GM12873 (cell line): ENCODE measurements around the gene RAPGEF5.

ENCODE experiments used
- TF ChIP-seq, protein P1 (sequence below): IDR thresholded peaks from 2 replicates; pipeline ENCODE4 v1.5.1; 2012; ENCODE audit warnings: low read depth, mild to moderate bottlenecking, moderate library complexity, low read length, control low read depth; ENCODE audit not compliant: insufficient read depth; ENCODE audit errors: missing control alignments

RAPGEF5 gene

DNA sequence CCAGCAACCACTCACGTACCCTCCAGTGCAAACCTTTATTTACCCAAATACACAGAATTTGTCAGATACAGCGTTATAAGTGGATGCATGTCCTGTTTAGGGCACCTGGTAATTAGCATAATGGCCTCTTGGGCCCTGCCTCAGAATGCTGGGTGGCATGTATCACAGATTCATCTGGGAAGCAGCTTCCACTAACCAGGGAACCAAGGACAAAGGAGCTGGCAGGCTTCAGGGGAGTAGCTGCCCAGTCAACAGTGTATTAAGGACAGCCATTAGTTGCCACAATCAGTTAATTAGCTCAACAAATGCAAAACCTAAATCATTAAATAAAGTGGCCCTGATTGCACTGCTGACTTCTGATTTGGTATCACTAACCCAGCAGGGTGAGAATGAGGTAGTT lies 105.7 kb downstream of the RAPGEF5 start:
- TF ChIP-seq, protein P1, sequence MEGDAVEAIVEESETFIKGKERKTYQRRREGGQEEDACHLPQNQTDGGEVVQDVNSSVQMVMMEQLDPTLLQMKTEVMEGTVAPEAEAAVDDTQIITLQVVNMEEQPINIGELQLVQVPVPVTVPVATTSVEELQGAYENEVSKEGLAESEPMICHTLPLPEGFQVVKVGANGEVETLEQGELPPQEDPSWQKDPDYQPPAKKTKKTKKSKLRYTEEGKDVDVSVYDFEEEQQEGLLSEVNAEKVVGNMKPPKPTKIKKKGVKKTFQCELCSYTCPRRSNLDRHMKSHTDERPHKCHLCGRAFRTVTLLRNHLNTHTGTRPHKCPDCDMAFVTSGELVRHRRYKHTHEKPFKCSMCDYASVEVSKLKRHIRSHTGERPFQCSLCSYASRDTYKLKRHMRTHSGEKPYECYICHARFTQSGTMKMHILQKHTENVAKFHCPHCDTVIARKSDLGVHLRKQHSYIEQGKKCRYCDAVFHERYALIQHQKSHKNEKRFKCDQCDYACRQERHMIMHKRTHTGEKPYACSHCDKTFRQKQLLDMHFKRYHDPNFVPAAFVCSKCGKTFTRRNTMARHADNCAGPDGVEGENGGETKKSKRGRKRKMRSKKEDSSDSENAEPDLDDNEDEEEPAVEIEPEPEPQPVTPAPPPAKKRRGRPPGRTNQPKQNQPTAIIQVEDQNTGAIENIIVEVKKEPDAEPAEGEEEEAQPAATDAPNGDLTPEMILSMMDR, result no peak

DNA sequence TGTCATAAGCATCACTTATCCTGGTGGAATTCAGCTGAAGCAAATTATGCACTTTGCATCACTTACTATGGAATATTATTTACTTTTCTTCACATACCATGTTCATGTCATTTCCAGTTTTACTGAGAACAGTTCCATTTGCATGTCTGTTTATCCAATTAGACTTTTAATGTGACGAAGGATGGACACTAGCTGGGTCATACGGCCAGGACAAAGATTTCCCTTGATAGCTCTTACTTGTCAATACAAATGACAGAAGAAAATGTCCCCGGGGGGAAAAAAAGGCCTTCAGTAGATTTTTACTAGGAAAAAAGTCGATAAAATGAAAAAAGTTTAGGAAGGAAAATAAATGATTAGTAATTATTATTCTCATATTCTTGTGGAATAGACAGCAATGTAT lies 106.6 kb downstream of the RAPGEF5 start:
- TF ChIP-seq, protein P1, result no peak

DNA sequence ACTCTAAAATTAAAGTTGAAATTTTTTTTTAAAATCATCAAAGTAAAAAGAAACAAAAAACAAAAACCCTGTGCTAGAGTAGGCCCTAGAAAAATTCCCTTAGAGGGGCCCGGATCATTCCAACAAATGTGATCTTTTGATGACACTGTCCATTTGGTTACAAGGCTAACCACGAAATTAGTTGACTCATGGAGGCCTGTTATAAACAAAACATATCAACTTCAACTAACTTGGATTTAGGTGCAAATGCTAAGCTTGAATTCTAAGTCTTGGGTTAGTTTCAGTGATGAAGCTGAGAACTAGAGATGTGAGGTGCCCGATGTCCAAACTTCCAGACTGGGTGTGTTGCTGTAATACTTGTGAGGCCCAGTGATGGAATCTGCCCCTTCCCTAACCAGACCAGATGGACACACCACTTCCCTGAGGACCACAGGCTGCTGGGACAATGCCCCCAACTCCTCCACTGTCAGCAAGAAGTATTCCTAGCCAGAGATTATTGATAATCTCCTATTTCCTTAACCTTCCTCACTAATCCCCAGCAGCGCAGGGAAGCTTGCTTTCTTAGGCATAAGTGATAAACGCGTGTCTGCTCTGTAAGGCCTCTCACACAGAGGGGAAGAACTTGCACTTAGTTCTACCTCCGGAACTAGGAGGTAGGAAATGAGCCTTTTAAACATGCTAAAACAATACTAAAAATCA lies 108.7 kb downstream of the RAPGEF5 start:
- TF ChIP-seq, protein P1, result no peak

DNA sequence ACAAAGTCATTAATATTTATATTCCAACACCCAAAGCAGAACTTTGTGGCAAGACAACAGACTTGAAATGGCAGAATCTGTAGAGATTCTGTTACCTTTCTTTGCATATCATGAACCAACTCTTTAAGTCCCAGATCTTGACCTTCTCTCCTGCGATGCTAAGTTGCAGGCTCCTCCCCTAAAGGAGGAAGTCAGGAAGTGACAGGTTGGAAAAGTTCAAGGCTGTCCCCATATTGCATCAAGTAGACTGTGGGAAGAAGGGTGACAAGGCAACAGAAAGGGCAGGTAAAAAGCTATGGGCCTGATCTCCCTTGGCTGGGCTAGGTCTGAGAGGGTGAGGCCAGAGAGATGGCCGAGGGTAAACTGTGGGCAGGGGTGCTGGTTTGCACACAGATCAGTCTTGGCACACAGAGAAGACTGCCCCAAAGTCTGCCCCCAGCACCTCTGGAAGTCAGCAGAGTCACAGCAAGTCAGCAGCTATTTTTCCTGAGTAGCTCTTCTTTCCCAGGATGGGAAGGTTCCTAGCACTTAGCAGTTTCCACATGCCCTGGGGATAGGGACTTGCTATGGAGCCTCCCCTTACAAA lies 115.1 kb downstream of the RAPGEF5 start:
- TF ChIP-seq, protein P1, result no peak

DNA sequence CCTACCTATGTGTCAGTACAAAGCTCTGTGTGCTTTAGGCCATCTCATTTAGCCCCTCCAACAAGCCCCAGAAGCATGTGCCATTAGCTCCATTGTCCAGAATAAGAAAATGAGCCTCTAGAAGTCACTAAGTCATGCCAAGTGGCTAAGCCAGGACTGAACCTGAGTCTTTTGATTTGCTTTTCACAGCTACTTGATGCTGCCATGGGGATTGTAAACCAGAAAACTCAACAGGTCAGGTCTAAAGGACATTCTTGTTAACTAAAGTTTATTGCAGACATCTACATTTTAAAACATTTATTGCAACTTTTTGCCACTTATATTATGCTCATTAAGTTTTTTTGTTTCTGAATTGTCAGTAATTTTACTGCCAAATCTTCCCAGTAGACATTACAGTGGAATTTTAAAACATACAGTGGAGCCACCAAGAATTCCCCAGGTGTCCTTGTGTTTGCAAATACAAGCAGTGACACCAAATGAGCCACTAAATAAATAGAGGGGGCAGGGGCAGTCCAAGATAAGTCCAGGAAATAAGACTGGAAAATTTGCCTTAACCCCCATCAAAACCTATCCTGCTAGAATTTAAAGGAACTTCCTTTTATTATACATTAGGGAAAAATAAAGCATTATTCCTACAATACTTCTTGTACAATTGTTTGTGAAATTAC lies 115.9 kb downstream of the RAPGEF5 start:
- TF ChIP-seq, protein P1, result no peak

DNA sequence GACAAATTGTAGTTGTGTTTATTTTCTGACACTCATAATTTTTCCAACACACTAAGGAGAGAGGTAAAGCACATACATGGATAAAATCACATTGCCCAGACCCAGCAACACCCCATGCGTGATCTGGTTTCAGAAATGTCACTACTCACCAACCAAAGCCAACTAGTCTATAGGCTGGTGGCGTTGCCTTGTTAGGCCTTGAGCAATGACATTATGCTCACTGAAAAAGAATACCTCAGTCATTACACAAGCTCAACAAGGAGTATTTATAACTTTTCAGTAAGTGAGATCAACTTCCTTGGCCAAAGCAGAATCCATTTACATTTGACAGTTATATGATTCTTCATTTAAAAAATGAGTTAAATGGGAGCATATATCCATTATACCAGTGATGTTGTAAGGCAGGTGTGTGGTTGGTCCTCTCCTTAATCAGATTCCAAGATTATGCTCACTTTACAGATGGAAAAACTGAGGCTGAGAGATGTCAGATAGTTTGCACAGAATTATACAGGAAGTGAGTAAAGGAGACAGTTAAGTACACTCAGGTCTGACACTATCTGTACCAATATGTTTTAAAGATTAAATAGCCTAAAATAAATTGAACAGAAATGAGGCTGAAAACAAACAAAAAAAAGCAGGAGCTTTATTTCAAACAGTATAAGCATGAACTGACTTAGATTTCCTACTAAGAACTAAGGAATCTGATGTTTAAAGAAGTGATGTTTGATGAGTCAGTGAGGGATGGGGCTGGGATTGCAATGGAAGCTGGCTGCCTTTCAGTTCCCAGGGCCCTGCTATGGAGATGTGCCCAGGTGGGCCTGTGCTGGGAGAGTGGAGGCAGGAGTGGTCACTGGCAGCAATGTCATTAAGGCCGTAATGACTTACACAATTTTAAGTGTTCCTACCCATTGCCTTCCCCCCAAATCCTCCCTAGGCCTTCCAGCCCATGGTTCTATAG lies 118.3 kb downstream of the RAPGEF5 start:
- TF ChIP-seq, protein P1, result no peak
